Right forelimb (tissue), 1 donor: ENCODE results near the gene CNOT1.
"Not testable (repeated sequence)": the region's sequence is repeated elsewhere in the genome, so short reads cannot be mapped to it uniquely, and the experiment has no call there.

Source experiments
- DNase-seq: peaks from one replicate; pipeline ENCODE4 v3.0.0-alpha.2; 2018

CNOT1 gene

DNA sequence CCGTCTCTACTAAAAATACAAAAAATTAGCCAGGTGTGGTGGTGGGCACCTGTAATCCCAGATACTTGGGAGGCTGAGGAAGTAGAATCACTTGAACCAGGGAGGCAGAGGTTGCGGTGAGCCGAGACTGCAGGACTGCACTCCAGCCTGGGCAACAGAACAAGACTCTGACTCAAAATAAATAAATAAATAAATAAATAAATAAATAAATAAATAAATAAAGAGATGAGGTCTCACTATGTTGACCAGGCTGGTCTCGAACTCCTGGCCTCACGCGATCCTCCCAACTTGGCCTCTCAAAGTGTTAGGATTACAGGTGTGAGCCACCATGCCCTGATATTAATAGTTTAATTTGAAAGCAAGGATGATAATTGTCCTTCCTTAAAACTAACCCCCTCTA lies 7.4 kb upstream of the CNOT1 start:
- DNase-seq: not testable (repeated sequence)

- no peak for DNase-seq
Measured at GRCh38 chr16:58636466-58636865, 6.8 kb upstream of the CNOT1 start.

DNA sequence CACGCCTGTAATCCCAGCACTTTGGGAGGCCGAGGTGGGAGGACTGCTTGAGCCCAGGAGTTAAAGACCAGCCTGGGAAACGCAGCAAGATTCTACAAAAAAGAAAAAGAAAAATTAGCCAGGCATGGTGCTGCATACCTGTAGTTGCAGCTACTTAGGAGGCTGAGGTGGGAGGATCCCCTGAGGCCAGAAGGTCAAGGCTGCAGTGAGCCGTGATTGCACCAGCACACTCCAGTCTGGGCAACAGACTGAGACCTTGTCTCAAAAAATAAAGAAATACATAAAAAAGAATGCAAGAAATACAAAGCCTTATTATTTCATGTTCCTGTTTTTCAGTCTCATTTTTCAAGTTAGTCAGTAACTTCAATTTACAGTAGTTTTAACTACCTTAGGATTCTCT lies 5.9 kb upstream of the CNOT1 start:
- DNase-seq: no peak

- DNase-seq: no peak
Measured at GRCh38 chr16:58634265-58634802, 4.7 kb upstream of the CNOT1 start.

GRCh38 chr16:58628845-58629732 lies 537 bp downstream of the CNOT1 start:
- DNase-seq: no peak

DNA sequence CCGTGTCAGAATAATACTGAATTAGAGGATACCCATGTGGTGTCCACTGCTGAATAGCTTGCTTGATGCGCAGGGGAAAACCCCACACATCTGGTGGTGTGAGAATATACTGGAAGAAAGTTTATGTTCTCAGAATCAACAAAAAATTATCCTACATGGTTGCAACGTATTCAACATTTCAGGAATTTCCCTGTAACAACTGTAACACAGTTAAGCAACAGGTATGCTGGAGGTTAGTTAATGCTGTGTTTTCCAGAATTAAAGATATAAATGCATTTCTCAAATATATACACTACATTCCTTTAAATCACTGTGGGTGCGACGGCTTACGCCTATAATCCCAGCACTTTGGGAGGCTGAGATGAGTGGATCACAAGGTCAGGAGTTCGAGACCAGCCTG lies 5.4 kb downstream of the CNOT1 start:
- DNase-seq: no peak

DNA sequence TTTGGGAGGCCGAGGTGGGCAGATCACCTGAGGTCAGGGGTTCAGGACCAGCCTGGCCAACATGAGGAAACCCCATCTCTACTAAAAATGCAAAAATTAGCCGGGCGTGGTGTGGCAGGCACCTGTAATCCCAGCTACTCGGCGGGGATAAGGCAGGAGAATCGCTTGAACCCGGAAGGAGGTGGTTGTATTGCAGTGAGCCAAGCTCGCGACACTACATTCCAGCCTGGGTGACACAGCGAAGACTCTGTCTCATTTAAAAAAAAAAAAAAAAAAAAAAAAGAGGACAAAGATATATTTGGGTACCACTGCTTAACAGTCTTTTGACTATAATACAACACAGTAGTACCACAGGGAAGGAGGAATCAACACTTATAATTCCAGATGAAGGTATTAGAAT lies 9.2 kb downstream of the CNOT1 start:
- DNase-seq: no peak

DNA sequence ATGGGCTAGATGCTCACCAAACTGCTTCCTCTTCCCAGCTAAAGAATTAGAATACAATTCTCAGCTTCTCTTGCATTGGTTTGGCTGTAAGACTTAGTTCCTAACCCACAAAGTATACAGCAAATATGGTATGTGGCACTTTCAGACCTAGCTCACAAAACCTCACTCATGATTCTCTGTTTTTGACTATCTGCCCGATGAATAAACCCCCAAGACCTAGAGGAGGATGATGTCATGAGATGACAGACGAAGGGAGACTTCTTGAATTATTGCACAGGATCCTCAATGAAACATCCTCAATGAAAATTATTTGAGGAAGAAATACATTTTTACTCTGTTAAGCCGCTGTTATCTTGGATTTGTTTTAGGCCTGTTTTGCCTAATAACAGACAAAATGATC lies 14.3 kb downstream of the CNOT1 start:
- no peak for DNase-seq

DNA sequence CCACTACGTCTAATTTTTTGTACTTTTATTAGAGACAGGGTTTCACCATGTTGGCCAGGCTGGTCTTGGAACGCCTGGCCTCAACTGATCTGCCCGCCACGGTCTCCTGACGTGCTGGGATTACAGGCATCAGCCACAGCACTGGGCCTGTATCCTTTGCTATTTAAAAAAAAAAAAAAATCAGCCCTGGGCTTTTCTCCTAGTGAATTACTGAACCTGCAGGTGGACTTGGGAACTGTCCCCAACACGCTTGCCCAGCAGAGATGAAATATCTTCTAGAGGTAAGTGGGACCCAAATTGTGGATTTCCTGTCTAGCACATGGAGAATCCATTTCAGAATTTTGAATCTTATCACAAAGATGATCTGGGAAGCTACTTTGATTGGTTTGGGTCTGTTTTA lies 14.8 kb downstream of the CNOT1 start:
- no peak for DNase-seq

GRCh38 chr16:58614212-58614611 lies 15.4 kb downstream of the CNOT1 start:
- DNase-seq: no peak

- DNase-seq: not testable (repeated sequence)
Measured at GRCh38 chr16:58612965-58613364, 16.7 kb downstream of the CNOT1 start.

- no peak for DNase-seq
Measured at GRCh38 chr16:58608601-58609136, 21.0 kb downstream of the CNOT1 start.

DNA sequence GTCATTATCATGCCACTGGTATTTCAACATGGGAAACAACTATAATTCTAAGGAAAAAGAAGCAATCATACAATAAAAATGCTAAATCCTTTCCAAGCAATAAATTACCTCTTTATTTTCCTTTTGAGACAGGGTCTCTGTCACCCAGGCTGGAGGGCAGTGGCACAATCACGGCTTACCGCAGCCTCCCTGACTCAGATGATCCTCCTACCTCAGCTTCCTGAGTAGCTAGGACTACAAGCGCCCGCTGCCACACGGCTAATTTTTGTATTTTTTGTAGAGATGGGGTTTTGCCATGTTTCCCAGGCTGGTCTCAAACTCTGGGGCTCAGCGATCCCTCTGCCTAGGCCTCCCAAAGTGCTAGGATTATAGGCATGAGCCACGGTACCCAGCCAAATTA lies 24.1 kb downstream of the CNOT1 start:
- no peak for DNase-seq

DNA sequence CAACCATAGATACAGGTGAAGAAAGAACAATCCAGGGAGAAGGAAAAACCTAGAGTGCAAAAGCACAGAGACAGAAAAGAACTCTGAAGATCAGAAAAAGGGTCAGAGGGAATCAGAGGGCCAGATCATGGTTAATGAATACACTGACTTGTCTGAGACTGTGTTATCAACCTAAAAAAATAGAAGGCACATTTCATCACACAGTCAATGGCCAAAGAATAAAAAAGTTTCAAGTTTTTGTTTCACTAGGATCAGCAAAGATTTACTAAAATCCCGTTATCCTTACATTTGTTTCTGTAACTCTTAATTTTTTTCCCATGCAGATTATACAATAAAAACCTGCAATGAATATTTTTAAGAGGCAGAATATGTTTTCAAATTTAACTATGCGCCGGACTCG lies 38.5 kb downstream of the CNOT1 start:
- DNase-seq: no peak

DNA sequence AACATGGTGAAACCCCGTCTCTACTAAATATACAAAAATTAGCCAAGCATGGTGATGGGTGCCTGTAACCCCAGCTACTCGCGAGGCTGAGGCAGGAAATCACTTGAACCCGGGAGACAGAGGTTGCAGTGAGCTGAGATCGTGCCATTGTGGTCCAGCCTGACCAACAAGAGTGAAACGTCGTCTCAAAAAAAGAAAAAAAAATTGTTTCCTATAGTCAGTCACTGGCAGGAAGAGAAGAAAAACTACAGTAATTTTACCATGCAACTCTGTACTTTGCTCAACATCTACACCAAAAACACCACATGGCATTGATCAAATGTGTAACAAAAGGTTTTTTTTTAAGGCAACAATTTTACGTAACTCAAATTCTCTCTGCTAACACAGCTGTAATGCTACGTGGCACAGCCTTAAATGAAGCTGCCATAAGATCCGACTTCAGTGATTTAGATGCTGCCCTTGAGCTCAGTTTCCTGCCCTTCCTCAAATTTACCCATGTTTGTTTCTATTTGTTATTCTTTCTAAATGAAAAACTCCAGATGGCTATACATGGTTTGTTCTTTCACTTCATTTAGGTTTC lies 40.2 kb downstream of the CNOT1 start:
- DNase-seq: no peak

GRCh38 chr16:58588406-58588805 lies 41.2 kb downstream of the CNOT1 start:
- DNase-seq: no peak

- no peak for DNase-seq
Measured at GRCh38 chr16:58586340-58587030, 43.1 kb downstream of the CNOT1 start.

DNA sequence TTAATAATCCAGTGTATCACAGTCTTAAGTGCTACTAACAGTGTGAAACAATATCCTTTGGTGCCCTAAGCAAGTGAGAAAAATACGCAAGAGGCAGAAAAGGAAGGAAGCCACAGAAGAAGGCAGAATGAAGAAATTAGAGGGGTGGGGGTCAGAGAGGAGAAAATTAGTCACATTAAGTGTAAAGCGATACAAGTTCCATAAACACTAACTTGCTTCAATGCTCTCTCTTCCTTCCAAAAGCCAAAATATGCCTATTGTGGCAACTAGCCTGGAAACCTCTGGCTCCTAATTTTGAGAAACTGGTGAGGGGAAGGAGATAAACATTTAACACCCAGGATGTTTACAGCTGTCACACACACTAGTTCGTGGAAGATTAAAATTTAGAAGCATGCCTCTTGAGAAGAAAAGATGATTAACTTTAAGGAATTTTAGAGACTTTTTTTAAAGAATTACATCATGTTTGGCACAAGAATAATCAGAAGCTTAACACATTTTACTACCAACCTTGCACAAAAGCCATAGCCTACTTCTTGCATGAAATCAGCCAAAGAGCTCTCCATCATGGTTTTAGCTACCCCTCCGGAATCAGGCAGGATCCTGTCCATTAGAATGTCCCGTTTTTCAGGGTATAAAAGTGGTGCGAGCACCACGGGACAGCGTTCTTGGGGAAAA lies 44.7 kb downstream of the CNOT1 start:
- DNase-seq: no peak

DNA sequence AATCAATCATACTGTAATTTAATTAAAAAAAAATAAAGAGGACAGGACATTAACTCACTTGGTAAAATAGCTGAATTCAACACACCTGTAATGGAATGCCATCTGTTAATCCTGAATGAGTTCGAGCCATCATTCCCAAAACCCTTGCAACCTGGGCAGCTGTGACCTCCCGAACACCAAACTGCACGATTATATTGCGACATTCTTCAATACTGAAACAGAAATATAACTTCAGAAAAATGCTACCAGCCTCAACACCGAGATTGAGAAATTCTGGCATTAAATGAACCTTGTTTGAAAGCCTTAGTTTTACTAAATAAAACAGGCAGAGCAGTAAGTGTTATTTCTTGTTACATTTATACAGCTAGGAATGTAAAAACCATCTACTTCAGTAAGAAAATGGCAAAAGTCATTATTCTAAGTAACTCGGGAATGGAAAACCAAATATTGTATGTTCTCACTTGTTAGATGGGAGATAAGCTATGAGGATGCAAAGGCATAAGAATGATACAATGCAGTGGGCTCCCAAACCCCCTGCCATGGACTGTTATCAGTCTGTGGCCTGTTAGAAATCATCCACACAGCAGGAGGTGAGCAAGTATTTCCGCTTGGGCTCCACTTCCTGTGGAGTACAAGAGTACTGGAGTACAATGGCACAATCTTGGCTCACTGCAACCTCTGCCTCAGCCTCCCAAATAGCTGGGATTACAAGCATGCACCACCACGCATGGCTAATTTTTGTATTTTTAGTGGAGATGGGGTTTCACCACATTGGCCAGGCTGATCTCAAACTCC lies 46.5 kb downstream of the CNOT1 start:
- DNase-seq: no peak

DNA sequence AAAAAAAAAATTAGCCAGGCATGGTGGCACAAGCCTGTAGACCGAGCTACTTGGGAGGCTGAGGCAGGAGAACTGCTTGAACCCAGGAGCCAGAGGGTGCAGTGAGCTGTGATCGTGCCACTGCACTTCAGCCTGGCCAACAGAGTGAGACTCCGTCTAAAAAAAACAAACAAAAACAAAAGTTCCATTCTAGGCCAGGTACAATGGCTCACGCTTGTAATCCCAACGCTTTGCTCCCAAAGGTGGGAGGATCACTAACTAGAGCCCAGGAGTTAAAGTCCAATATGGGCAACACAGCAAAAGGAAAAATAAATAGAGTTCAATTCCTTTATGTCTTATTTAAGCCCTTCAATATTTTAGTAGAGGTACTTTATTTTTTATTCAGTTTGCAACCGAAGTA lies 47.5 kb downstream of the CNOT1 start:
- no peak for DNase-seq

DNA sequence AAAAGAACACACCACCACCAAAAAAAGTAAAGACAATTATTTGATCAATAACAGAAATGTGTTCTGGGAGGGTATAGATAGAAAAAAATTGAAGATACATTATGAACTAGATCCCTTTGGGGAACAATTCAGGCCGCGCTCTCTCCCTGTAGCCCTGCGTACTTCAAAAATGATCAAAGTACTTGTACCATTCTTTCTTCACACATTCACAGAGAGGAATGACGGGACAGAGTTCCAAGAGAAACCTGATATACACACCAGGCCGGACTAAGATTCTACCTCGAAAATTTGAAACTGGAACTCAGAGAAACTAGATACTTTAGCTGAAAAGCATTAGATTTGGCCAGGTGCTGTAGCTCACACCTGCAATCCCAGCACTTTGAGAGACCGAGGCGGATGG lies 50.0 kb downstream of the CNOT1 start:
- no peak for DNase-seq

- DNase-seq: no peak
Measured at GRCh38 chr16:58578642-58579041, 51.0 kb downstream of the CNOT1 start.
